Pancreas (tissue), 10 donors: ENCODE data around the gene GOLGB1. TPM values are rescaled to one million over a fixed set of nuclear protein-coding genes. Genes with fewer than 3 reads are reported as not detected.

ENCODE experiments used
- ATAC-seq, 4 donors: fragments of 200-7000 bp; cut with Tn5 transposase; one replicate each; pipeline versions ENCODE4 v1.8.0 to v1.9.1; 2020; ENCODE audit warnings: mild to moderate bottlenecking in 4 of 4, moderate library complexity in 4 of 4
- DNase-seq, 6 donors: peaks; one replicate each; pipeline ENCODE4 v3.0.0-alpha.2; 2020
- FAIRE-seq: peaks from 2 replicates; lab custom pipeline; 2012; peaks lifted over from hg19 to GRCh38; lab: Jason Lieb, UNC
- H3K27ac ChIP-seq, 4 donors: fragments of 200-600 bp; sonication (generic); 1 replicate in 3 of 4; 2 replicates in 1 of 4; pipeline versions ENCODE4 v1.5.0 to v1.8.0; 2020
- H3K27me3 ChIP-seq, 4 donors: fragments of 200-600 bp; one replicate each; pipeline ENCODE4 v1.8.0; 2021
- H3K36me3 ChIP-seq, 3 donors: fragments of 200-600 bp; sonication (generic) in 1 of 3; one replicate each; pipeline versions ENCODE4 v1.5.0 to v1.8.0; 2020 to 2021
- H3K4me1 ChIP-seq, 3 donors: fragments of 200-600 bp; one replicate each; pipeline ENCODE4 v1.8.0; 2021
- H3K4me3 ChIP-seq, 4 donors: fragments of 200-600 bp; sonication (generic) in 2 of 4; one replicate each; pipeline versions ENCODE4 v1.5.0 to v1.8.0; 2020 to 2021
- H3K9me3 ChIP-seq, 4 donors: fragments of 200-600 bp; one replicate each; pipeline ENCODE4 v1.8.0; 2021
- CTCF ChIP-seq, 4 donors: fragments of 200-600 bp; sonication (generic) in 3 of 4; IDR thresholded peaks; one replicate each; pipeline versions ENCODE4 v1.5.0 to v1.8.0; 2021; ENCODE audit warnings: antibody characterized with exemption in 4 of 4
- WGBS, 2 donors: extraction: QIAGEN DNeasy Blood & Tissue Kit; methylation state at CpG; one replicate each; pipeline ENCODE4 v1.1.7; 2013; 5-methylcytosine and 5-hydroxymethylcytosine counted together
- intact Hi-C, 3 donors: fragments of 100-400 bp; cut with DNase I; formaldehyde crosslinking; loops; one replicate each; pipeline versions ENCODE4 v1.11.1 to v1.14.2; 2022
- polyA plus RNA-seq, 2 donors: library from polyadenylated mRNA; stranded (reverse); fragments of 200-250 nt; gene quantifications; one replicate each; pipeline ENCODE4 v1.2.3, GENCODE V29; 2013
- total RNA-seq, 6 donors: library from RNA; stranded (reverse); fragmentation: NEBNext Ultra II Directional in 4 of 6; extraction: Animal tissue kit (Norgen Biotek cat#: 25700) in 4 of 6; gene quantifications; one replicate each; pipeline versions ENCODE4 v1.2.1 to v1.2.4, GENCODE V29; 2021 to 2023
- donor health status: healthy with polysubstance abuse.
- donor health status: DM: no; HTN: no; CAD: no; lungs with moderate emphysema.
- donor health status: DM: no; HTN: no; CAD: no.
- donor health status: control.
- donor health status: control.
- donor health status: Bipolar disorder and iron deficiency.
- donor health status: DM: yes; HTN: yes; CAD: no.
- donor health status: DM: no; HTN: no; CAD: no.
- donor health status: DM: no; HTN: no; CAD: no.
- donor health status: DM: yes; HTN: yes; CAD: no.

GOLGB1 gene
- total and polyA plus RNA-seq, 8 donors: 18.9 to 45.0 (median 36.8) TPM

GRCh38 chr3:121720163-121720562, 29.4 kb downstream of the GOLGB1 start:
- H3K4me3 ChIP-seq: no peak overlapping the region
- ATAC-seq (no peak), DNase-seq (no peak), FAIRE-seq (no peak)
- H3K27me3 ChIP-seq: no peaks in the 10 kb centered on the region
- TF ChIP-seq CTCF (IDR thresholded peaks at IDR 0.05): no peak
- H3K27ac ChIP-seq: no peak overlapping the region
- H3K9me3 ChIP-seq: no peaks in the 10 kb centered on the region
- H3K36me3 ChIP-seq: peaks cover 2 to 94% (median 27%) of the 10 kb centered on the region in 3 donors
- H3K4me1 ChIP-seq: no peaks in the 10 kb centered on the region
- intact Hi-C loops: no loop called here

- FAIRE-seq (peak; percentile 20), DNase-seq (no peak)
- WGBS, 2 donors: 76 to 83% methylated on average over 5 of the region's 5 CpGs
These were observed 30.1 kb downstream of the GOLGB1 start for GRCh38 chr3:121719423-121719822.

GRCh38 chr3:121718205-121718846, 31.2 kb downstream of the GOLGB1 start:
- Histone ChIP-seq H3K9me3 (no peaks in the 10 kb centered on the region), H3K4me1 (no peaks in the 10 kb centered on the region), H3K27me3 (no peaks in the 10 kb centered on the region), H3K27ac (no peak overlapping the region), H3K36me3 (peaks cover 2 to 90% (median 27%) of the 10 kb centered on the region in 3 donors), H3K4me3 (no peak overlapping the region)
- no peak for TF ChIP-seq CTCF (IDR thresholded peaks at IDR 0.05)
- 86 to 91% methylated on average over 6 of the region's 6 CpGs for WGBS, 2 donors
- FAIRE-seq (no peak), ATAC-seq (no peak), DNase-seq (no peak)
- intact Hi-C loops: no loop called here

More at GRCh38 chr3:121719423-121719822, 30.1 kb downstream of the GOLGB1 start:
- intact Hi-C loops: no loop called here
- H3K4me3 ChIP-seq: no peak overlapping the region
- peaks cover 2 to 90% (median 27%) of the 10 kb centered on the region in 3 donors for H3K36me3 ChIP-seq
- no peak for ATAC-seq
- no peaks in the 10 kb centered on the region for H3K27me3 ChIP-seq
- no peaks in the 10 kb centered on the region for H3K9me3 ChIP-seq
- no peak for TF ChIP-seq CTCF (IDR thresholded peaks at IDR 0.05)
- no peak overlapping the region for H3K27ac ChIP-seq
- H3K4me1 ChIP-seq: no peaks in the 10 kb centered on the region

- no peak for DNase-seq
- intact Hi-C loops: no loop called here
- no peaks in the 10 kb centered on the region for H3K4me1 ChIP-seq
- no peak overlapping the region for H3K27ac ChIP-seq
- no peak for ATAC-seq
- no peak overlapping the region for H3K4me3 ChIP-seq
- 55 to 56% methylated on average over 1 of the region's 1 CpG for WGBS, 2 donors
- FAIRE-seq: no peak
- no peaks in the 10 kb centered on the region for H3K27me3 ChIP-seq
- no peak for TF ChIP-seq CTCF (IDR thresholded peaks at IDR 0.05)
- peaks cover 0 to 22% (median 2%) of the 10 kb centered on the region in 3 donors for H3K36me3 ChIP-seq
- H3K9me3 ChIP-seq: no peaks in the 10 kb centered on the region
These were observed 39.2 kb downstream of the GOLGB1 start for GRCh38 chr3:121710347-121710746.

- intact Hi-C loops: no loop called here
- H3K4me1 ChIP-seq: no peaks in the 10 kb centered on the region
- peaks cover 0 to 4% (median 0%) of the 10 kb centered on the region in 3 donors for H3K36me3 ChIP-seq
- FAIRE-seq (no peak), DNase-seq (no peak), ATAC-seq (no peak)
- no peak for TF ChIP-seq CTCF (IDR thresholded peaks at IDR 0.05)
- H3K9me3 ChIP-seq: no peaks in the 10 kb centered on the region
- no peak overlapping the region for H3K27ac ChIP-seq
- WGBS, 2 donors: 96 to 98% methylated on average over 2 of the region's 2 CpGs
- H3K4me3 ChIP-seq: no peak overlapping the region
- H3K27me3 ChIP-seq: no peaks in the 10 kb centered on the region
These were observed 41.8 kb downstream of the GOLGB1 start for GRCh38 chr3:121707531-121708273.
